ENCODE data around the gene RAB8A. TPM values are rescaled to one million over a fixed set of nuclear protein-coding genes. Genes with fewer than 3 reads are reported as not detected.

RAB8A gene
- total and polyA plus RNA-seq, 2 of the 8 experiments (the other 6 are each of a cell fraction or from before 2014, with no cell fraction given) = 65.8 to 97.0 TPM

- Histone ChIP-seq H3K4me1 (replicated peaks in 1 of 4; ENCODE audit: control insufficient read depth in 3 of 4, insufficient read depth in 4 of 4, low read length in 3 of 4) (peaks cover 0 to 6% (median 4%) of the 10 kb centered on the region in 4 experiments; a peak in 3 of 7 replicates), H3K36me3 (ENCODE audit: control insufficient read depth in 2 of 4, insufficient read depth in 4 of 4, low read length in 3 of 4) (no peaks in the 10 kb centered on the region), H3K4me3 (ENCODE audit: extremely low read depth in 1 of 4, insufficient read depth in 2 of 4, low read depth in 3 of 4, low read length in 4 of 4) (no peak overlapping the region), H3K18ac (ENCODE audit: extremely low read depth, low read length) (no peak overlapping the region), H3K23me2 (ENCODE audit: low read depth, low read length) (peaks cover 3% of the 10 kb centered on the region; the same call in 1 of the 2 replicates), H2BK120ac (replicated peaks; ENCODE audit: low read depth, low read length) (no peak overlapping the region), H3K27ac (ENCODE audit: low read depth, low read length) (no peak overlapping the region), H2BK5ac (ENCODE audit: low read depth, low read length) (no peak overlapping the region), H3K14ac (ENCODE audit: insufficient read length) (no peak overlapping the region), H3K23ac (ENCODE audit: insufficient read length) (no peak overlapping the region), H4K20me1 (replicated peaks in 1 of 2; ENCODE audit: control insufficient read depth in 1 of 2, insufficient read depth in 2 of 2, low read length in 2 of 2) (no peaks in the 10 kb centered on the region), H3K27me3 (replicated peaks in 1 of 4; ENCODE audit: control insufficient read depth in 3 of 4, extremely low read depth in 1 of 4, insufficient read depth in 3 of 4, low read length in 3 of 4) (no peaks in the 10 kb centered on the region), H3K79me1 (ENCODE audit: low read depth, low read length) (no peaks in the 10 kb centered on the region), H3K79me2 (ENCODE audit: control insufficient read depth in 1 of 2, insufficient read depth in 2 of 2, low read length in 2 of 2) (no peaks in the 10 kb centered on the region), H3K4me2 (ENCODE audit: insufficient read depth in 1 of 2, low read depth in 2 of 2, low read length in 2 of 2) (no peak overlapping the region), H3K9me3 (ENCODE audit: insufficient read depth in 2 of 2, low read depth in 1 of 2, low read length in 1 of 2) (no peaks in the 10 kb centered on the region), H3K56ac (replicated peaks; ENCODE audit: insufficient read length, low read depth, low read length) (no peak overlapping the region), H2BK15ac (ENCODE audit: low read length) (no peak overlapping the region), H2AK5ac (ENCODE audit: low read depth, low read length) (no peak overlapping the region), H2BK20ac (ENCODE audit: low read length) (no peak overlapping the region), H4K8ac (ENCODE audit: extremely low read depth, insufficient read depth, low read length) (no peak overlapping the region), H3K4ac (replicated peaks; ENCODE audit: insufficient read length, low read depth, low read length) (no peak overlapping the region), H4K5ac (ENCODE audit: insufficient read length, low read depth, low read length) (no peak overlapping the region), H3K9ac (replicated peaks in 1 of 4; ENCODE audit: extremely low read depth in 1 of 4, low read depth in 3 of 4, low read length in 3 of 4) (no peak overlapping the region), H4K91ac (replicated peaks; ENCODE audit: insufficient read length, low read length) (no peak overlapping the region), H2AFZ (ENCODE audit: low read length) (no peak overlapping the region), H2BK12ac (ENCODE audit: low read depth, low read length) (no peak overlapping the region)
- ChIA-PET CTCF (ENCODE audit: partially characterized antibody) (interaction anchor here (1.1 to 1.3 kb wide), 3 partner anchors 16 to 45 kb away, joined by 3 to 6 read pairs (median 3); partner anchors contain the start of gene FAM32A), POLR2A (ENCODE audit: partially characterized antibody) (interaction anchor here (1.0 to 1.3 kb wide), 3 partner anchors 17 to 62 kb away, joined by 3 to 5 read pairs (median 3); no protein-coding TSS in a partner anchor)
- no peak for TF ChIP-seq CBX8 (IDR thresholded peaks at IDR 0.05; ENCODE audit: borderline replicate concordance, low read depth, low read length)
- TF ChIP-seq SP4 (IDR thresholded peaks at IDR 0.05; ENCODE audit: low read length) = no peak
- TF ChIP-seq CHD2 (IDR thresholded peaks at IDR 0.05; ENCODE audit: low read length) = no peak
- TF ChIP-seq GTF2F1 (IDR thresholded peaks at IDR 0.05; ENCODE audit: borderline replicate concordance, low read depth, low read length) = no peak
- no peak for TF ChIP-seq ATF2 (IDR thresholded peaks at IDR 0.05; ENCODE audit: low read length)
- no peak for TF ChIP-seq TCF12 (IDR thresholded peaks at IDR 0.05; ENCODE audit: low read depth, low read length)
- no peak for TF ChIP-seq NRF1 (IDR thresholded peaks at IDR 0.05; ENCODE audit: low read depth, low read length)
- no peak for FAIRE-seq
- no peak for DNase-seq (ENCODE audit: low read depth in 1 of 2, low spot score in 2 of 2)
- WGBS, 2 experiments (ENCODE audit: extremely low coverage in 1 of 2, insufficient coverage in 1 of 2, insufficient read length in 1 of 2, insufficient replicate concordance in 2 of 2, low coverage in 1 of 2, low lambda C conversion rate in 2 of 2, missing lambda C conversion rate in 1 of 2) = 82% methylated on average over 13 of the region's 13 CpGs; no CpG with 5 or more reads in 1 of the 2 experiments
These were observed 28.1 kb downstream of the RAB8A start for GRCh38 chr19:16139752-16140151.

Measured in H1 (cell line).